Measurements from ENCODE around the gene TMEM123. TPM values are rescaled to one million over a fixed set of nuclear protein-coding genes. Genes with fewer than 3 reads are reported as not detected.
"Not testable (repeated sequence)": the region's sequence is repeated elsewhere in the genome, so short reads cannot be mapped to it uniquely, and the experiment has no call there.

The TMEM123 gene
- total RNA-seq, 3 donors from 2014 or later (not counting 1 experiment from before 2014, with no cell fraction given) = 100 to 126 (median 118) TPM

DNA sequence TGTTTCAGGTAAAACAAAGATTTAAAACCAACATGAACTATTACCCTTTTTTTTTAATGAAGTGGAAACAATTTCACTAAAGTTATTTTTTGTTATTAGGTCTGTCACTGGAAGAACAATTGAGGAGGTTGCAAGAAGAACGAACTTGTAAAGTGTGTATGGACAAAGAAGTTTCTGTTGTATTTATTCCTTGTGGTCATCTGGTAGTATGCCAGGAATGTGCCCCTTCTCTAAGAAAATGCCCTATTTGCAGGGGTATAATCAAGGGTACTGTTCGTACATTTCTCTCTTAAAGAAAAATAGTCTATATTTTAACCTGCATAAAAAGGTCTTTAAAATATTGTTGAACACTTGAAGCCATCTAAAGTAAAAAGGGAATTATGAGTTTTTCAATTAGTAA is 74.7 kb downstream of the TMEM123 start:
- ATAC-seq (no peak), DNase-seq (no peak)
- no peaks in the 10 kb centered on the region for H3K4me1 ChIP-seq (ENCODE audit: control insufficient read depth, insufficient read depth, low read length)
- H3K36me3 Mint-ChIP-seq = peaks cover 9% of the 10 kb centered on the region
- H3K27me3 Mint-ChIP-seq (ENCODE audit: low read depth in 2 of 2) = no peaks in the 10 kb centered on the region
- no peaks in the 10 kb centered on the region for H3K27me3 ChIP-seq (ENCODE audit: control insufficient read depth, insufficient read depth, low read length)
- WGBS (ENCODE audit: insufficient coverage) = 96% methylated on average over 2 of the region's 2 CpGs
- H3K4me3 Mint-ChIP-seq = no peak overlapping the region
- peaks cover 49% of the 10 kb centered on the region for H3K36me3 ChIP-seq (ENCODE audit: control insufficient read depth, insufficient read depth, low read length)
- no peaks in the 10 kb centered on the region for H3K9me3 ChIP-seq (ENCODE audit: control insufficient read depth, insufficient read depth, low read length)
- H3K9me3 Mint-ChIP-seq = no peaks in the 10 kb centered on the region
- no peak overlapping the region for H3K27ac ChIP-seq (ENCODE audit: low read length)
- intact Hi-C loops (cut with micrococcal nuclease) = no loop called here
- H3K4me3 ChIP-seq (ENCODE audit: low read length) = no peak overlapping the region
- TF ChIP-seq, protein P1, sequence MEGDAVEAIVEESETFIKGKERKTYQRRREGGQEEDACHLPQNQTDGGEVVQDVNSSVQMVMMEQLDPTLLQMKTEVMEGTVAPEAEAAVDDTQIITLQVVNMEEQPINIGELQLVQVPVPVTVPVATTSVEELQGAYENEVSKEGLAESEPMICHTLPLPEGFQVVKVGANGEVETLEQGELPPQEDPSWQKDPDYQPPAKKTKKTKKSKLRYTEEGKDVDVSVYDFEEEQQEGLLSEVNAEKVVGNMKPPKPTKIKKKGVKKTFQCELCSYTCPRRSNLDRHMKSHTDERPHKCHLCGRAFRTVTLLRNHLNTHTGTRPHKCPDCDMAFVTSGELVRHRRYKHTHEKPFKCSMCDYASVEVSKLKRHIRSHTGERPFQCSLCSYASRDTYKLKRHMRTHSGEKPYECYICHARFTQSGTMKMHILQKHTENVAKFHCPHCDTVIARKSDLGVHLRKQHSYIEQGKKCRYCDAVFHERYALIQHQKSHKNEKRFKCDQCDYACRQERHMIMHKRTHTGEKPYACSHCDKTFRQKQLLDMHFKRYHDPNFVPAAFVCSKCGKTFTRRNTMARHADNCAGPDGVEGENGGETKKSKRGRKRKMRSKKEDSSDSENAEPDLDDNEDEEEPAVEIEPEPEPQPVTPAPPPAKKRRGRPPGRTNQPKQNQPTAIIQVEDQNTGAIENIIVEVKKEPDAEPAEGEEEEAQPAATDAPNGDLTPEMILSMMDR (IDR thresholded peaks at IDR 0.05) = no peak
- peak overlapping the region in 1 of 2 donors; percentile 33 for H3K27ac Mint-ChIP-seq
- peaks cover 5 to 6% of the 10 kb centered on the region in 2 donors for H3K4me1 Mint-ChIP-seq

DNA sequence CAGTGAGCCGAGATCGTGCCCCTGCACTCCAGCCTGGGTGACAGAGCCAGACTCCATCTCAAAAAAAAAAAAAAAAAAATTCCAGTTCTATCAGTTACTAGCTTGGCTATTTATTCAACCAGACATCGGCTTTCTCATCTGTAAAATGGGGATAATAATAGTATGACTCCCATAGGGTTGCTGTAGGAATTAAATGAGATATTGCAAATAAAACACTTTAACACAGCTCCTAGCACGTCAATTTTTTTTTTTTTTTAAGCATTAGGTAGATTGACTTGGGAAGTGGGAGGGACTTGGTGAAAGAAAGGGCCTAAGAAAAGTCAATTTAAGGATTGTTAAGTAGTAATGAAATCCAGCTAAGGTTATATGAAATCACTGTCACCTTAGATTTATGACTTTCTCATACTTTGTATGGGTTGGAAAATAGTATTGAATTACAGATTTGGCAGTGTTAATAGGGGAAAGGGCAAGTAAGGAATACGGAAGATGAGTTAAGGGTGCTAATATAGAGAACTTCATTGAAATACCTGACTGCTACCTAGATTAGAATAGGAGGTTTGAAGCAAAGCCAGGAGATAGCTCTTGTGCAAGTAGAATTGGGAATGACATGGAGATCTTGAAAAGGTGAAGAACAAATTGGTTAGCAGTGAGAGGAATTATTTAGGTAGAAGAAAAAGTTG is 76.7 kb downstream of the TMEM123 start:
- DNase-seq (no peak), ATAC-seq (no peak)
- no peak overlapping the region for H3K27ac ChIP-seq (ENCODE audit: low read length)
- H3K4me1 ChIP-seq (ENCODE audit: control insufficient read depth, insufficient read depth, low read length) = no peaks in the 10 kb centered on the region
- H3K27me3 Mint-ChIP-seq (ENCODE audit: low read depth in 2 of 2) = no peaks in the 10 kb centered on the region
- 98% methylated on average over 3 of the region's 5 CpGs for WGBS (ENCODE audit: insufficient coverage)
- TF ChIP-seq, protein P1 (IDR thresholded peaks at IDR 0.05) = no peak
- peaks cover 15% of the 10 kb centered on the region for H3K36me3 Mint-ChIP-seq
- intact Hi-C loops (cut with micrococcal nuclease) = no loop called here
- H3K36me3 ChIP-seq (ENCODE audit: control insufficient read depth, insufficient read depth, low read length) = peaks cover 40% of the 10 kb centered on the region
- H3K4me3 Mint-ChIP-seq = no peak overlapping the region
- H3K27me3 ChIP-seq (ENCODE audit: control insufficient read depth, insufficient read depth, low read length) = no peaks in the 10 kb centered on the region
- no peak overlapping the region for H3K4me3 ChIP-seq (ENCODE audit: low read length)
- H3K9me3 ChIP-seq (ENCODE audit: control insufficient read depth, insufficient read depth, low read length) = no peaks in the 10 kb centered on the region
- H3K9me3 Mint-ChIP-seq = no peaks in the 10 kb centered on the region
- peak overlapping the region in 1 of 2 donors; percentile 4 for H3K27ac Mint-ChIP-seq
- peaks cover 13% of the 10 kb centered on the region in 2 donors for H3K4me1 Mint-ChIP-seq

DNA sequence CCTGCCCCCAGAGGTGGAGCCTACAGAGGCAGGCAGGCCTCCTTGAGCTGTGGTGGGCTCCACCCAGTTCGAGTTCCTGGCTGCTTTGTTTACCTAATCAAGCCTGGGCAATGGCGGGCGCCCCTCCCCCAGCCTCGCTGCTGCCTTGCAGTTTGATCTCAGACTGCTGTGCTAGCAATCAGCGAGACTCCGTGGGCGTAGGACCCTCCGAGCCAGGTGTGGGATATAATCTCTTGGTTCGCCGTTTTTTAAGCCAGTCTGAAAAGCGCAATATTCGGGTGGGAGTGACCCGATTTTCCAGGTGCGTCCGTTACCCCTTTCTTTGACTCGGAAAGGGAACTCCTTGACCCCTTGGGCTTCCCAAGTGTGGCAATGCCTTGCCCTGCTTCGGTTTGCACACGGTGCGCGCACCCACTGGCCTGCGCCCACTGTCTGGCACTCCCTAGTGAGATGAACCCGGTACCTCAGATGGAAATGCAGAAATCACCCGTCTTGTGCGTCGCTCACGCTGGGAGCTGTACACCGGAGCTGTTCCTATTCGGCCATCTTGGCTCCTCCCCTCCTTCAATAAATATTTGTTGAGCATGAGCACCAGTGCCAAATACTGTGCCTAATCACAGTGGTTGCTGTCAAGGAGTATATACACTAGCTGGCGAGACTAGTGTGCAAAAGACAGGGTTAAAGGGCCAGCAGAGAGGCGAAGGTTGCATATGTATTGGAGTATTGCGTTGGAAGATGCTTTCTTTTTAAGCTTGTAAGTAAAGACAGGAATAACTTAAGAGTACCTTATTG is 77.7 kb downstream of the TMEM123 start:
- DNase-seq = not testable (repeated sequence)
- peaks cover 39% of the 10 kb centered on the region for H3K36me3 ChIP-seq (ENCODE audit: control insufficient read depth, insufficient read depth, low read length)

DNA sequence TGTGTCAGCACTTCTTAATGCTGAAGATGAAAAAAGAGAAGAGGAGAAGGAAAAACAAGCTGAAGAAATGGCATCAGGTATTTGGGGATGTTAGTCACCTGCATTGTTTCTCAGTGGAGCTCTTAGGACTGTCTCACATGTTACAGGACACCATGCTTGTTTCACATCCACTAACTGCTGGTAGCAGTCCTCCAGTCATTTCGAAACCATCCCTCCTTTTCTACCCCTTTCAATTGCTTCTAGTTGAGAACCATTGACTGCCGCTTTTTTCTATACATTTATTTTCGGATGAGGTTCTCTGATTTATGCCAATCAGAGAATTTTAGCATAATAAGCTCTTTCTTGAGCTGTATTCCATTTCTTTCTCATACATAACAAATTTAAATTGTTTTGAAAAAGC is 84.1 kb downstream of the TMEM123 start:
- TF ChIP-seq, protein P1 (IDR thresholded peaks at IDR 0.05) = no peak
- Mint-ChIP-seq H3K4me1 (peaks cover 18 to 33% of the 10 kb centered on the region in 2 donors), H3K27me3 (ENCODE audit: low read depth in 2 of 2) (no peaks in the 10 kb centered on the region), H3K9me3 (no peaks in the 10 kb centered on the region), H3K4me3 (no peak overlapping the region), H3K36me3 (peaks cover 32% of the 10 kb centered on the region), H3K27ac (peak overlapping the region; percentile 52 to 71)
- Histone ChIP-seq H3K36me3 (ENCODE audit: control insufficient read depth, insufficient read depth, low read length) (peaks cover 45% of the 10 kb centered on the region), H3K9me3 (ENCODE audit: control insufficient read depth, insufficient read depth, low read length) (no peaks in the 10 kb centered on the region), H3K27me3 (ENCODE audit: control insufficient read depth, insufficient read depth, low read length) (no peaks in the 10 kb centered on the region), H3K4me3 (ENCODE audit: low read length) (no peak overlapping the region), H3K4me1 (ENCODE audit: control insufficient read depth, insufficient read depth, low read length) (no peaks in the 10 kb centered on the region), H3K27ac (ENCODE audit: low read length) (no peak overlapping the region)
- WGBS (ENCODE audit: insufficient coverage) = 85% methylated on average over 2 of the region's 3 CpGs
- DNase-seq = no peak
- ATAC-seq = no peak
- intact Hi-C loops (cut with micrococcal nuclease) = no loop called here

More for the DNA sequence above, 77.7 kb downstream of the TMEM123 start:
- H3K4me1 ChIP-seq (ENCODE audit: control insufficient read depth, insufficient read depth, low read length); H3K4me3 Mint-ChIP-seq; H3K9me3 Mint-ChIP-seq; H3K27me3 ChIP-seq (ENCODE audit: control insufficient read depth, insufficient read depth, low read length); ATAC-seq; H3K27me3 Mint-ChIP-seq (ENCODE audit: low read depth in 2 of 2); H3K27ac Mint-ChIP-seq; intact Hi-C loops (cut with micrococcal nuclease); H3K27ac ChIP-seq (ENCODE audit: low read length); H3K4me3 ChIP-seq (ENCODE audit: low read length); H3K9me3 ChIP-seq (ENCODE audit: control insufficient read depth, insufficient read depth, low read length): not testable (repeated sequence)
- peaks cover 13% of the 10 kb centered on the region in 2 donors for H3K4me1 Mint-ChIP-seq
- 95% methylated on average over 27 of the region's 31 CpGs for WGBS (ENCODE audit: insufficient coverage)
- H3K36me3 Mint-ChIP-seq = peaks cover 15% of the 10 kb centered on the region

All from natural killer cell (primary cell).